Neural progenitor cell (in vitro differentiated cells): ENCODE results near the gene SFMBT2.

Experiments used
- EZH2 ChIP-seq: fragments of 200-600 bp; sonication (generic); IDR thresholded peaks from 2 replicates; pipeline ENCODE4 v1.6.1; 2017; ENCODE audit warnings: antibody characterized with exemption, mild to moderate bottlenecking, moderate library complexity
- EZH2phosphoT487 ChIP-seq: fragments of 200-600 bp; sonication (generic); IDR thresholded peaks from 2 replicates; pipeline ENCODE4 v1.6.1; 2017; ENCODE audit warnings: antibody characterized with exemption
- TF ChIP-seq, protein P1 (sequence below): fragments of 200-600 bp; sonication (generic); IDR thresholded peaks from 2 replicates; pipeline ENCODE4 v1.5.1; 2017; ENCODE audit warnings: antibody characterized with exemption, mild to moderate bottlenecking

DNA sequence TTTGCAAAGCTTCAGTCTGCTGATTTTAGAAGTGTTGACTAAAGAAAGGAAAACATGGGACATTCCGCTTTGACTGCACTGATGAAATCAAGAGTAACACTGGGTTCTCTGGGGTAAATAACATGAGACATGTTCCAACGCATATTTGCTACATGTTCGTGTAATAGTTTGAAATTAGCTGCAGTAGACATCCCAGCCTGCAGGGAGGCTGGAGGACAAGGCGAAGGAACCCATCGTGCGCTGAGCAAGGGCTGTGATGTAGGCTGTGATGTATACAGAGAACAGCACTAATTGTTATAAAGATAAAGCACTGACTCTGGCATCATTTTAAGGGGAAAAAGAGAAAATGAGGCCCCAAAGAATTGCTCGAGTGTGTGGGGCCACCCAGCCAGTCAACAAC lies 40.3 kb downstream of the SFMBT2 start:
- TF ChIP-seq, protein P1, sequence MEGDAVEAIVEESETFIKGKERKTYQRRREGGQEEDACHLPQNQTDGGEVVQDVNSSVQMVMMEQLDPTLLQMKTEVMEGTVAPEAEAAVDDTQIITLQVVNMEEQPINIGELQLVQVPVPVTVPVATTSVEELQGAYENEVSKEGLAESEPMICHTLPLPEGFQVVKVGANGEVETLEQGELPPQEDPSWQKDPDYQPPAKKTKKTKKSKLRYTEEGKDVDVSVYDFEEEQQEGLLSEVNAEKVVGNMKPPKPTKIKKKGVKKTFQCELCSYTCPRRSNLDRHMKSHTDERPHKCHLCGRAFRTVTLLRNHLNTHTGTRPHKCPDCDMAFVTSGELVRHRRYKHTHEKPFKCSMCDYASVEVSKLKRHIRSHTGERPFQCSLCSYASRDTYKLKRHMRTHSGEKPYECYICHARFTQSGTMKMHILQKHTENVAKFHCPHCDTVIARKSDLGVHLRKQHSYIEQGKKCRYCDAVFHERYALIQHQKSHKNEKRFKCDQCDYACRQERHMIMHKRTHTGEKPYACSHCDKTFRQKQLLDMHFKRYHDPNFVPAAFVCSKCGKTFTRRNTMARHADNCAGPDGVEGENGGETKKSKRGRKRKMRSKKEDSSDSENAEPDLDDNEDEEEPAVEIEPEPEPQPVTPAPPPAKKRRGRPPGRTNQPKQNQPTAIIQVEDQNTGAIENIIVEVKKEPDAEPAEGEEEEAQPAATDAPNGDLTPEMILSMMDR, result no peak
- TF ChIP-seq EZH2 (no peak), EZH2phosphoT487 (no peak)
